GM18498 (cell line): ENCODE data around the gene CPO.
"Not testable (repeated sequence)": the region's sequence is repeated elsewhere in the genome, so short reads cannot be mapped to it uniquely, and the experiment has no call there.

ENCODE experiments used
- ATAC-seq: cut with Tn5 transposase; IDR thresholded peaks from one replicate; pipeline ENCODE4 v1.9.1; 2021; ENCODE audit warnings: mild to moderate bottlenecking, moderate library complexity; ENCODE audit not compliant: unreplicated experiment

Gene CPO

GRCh38 chr2:206939340-206939739, at the start of gene CPO:
Gene CPO (plus strand): TSS chr2:206939518. CDS start chr2:206939600, 82 bp downstream.
- no peak for ATAC-seq

- no peak for ATAC-seq
Measured at GRCh38 chr2:206890179-206890578, 49.1 kb upstream of the CPO start.

- no peak for ATAC-seq
Measured at GRCh38 chr2:206890926-206891325, 48.4 kb upstream of the CPO start.

- peak; percentile 78 for ATAC-seq
Measured at GRCh38 chr2:206915121-206915520, 24.2 kb upstream of the CPO start.

GRCh38 chr2:206918263-206918662, 21.1 kb upstream of the CPO start:
- ATAC-seq = no peak

- no peak for ATAC-seq
Measured at GRCh38 chr2:206920310-206920709, 19.0 kb upstream of the CPO start.

- ATAC-seq = no peak
Measured at GRCh38 chr2:206920951-206921350, 18.4 kb upstream of the CPO start.

- no peak for ATAC-seq
Measured at GRCh38 chr2:206921529-206921928, 17.8 kb upstream of the CPO start.

- ATAC-seq = no peak
Measured at GRCh38 chr2:206935991-206936842, 3.1 kb upstream of the CPO start.

- no peak for ATAC-seq
Measured at GRCh38 chr2:206936843-206937230, 2.5 kb upstream of the CPO start.

GRCh38 chr2:206937555-206937954, 1.8 kb upstream of the CPO start:
- peak; percentile 83 for ATAC-seq

- ATAC-seq = no peak
Measured at GRCh38 chr2:206940546-206940945, 1.2 kb downstream of the CPO start.

- ATAC-seq = no peak
Measured at GRCh38 chr2:206942592-206943478, 3.5 kb downstream of the CPO start.

GRCh38 chr2:206953404-206953803, 14.1 kb downstream of the CPO start:
- ATAC-seq = not testable (repeated sequence)

- no peak for ATAC-seq
Measured at GRCh38 chr2:206955253-206955652, 15.9 kb downstream of the CPO start.

- ATAC-seq = no peak
Measured at GRCh38 chr2:206958261-206958660, 18.9 kb downstream of the CPO start.

- ATAC-seq = no peak
Measured at GRCh38 chr2:206962966-206963365, 23.6 kb downstream of the CPO start.

GRCh38 chr2:206968134-206969086, 29.1 kb downstream of the CPO start:
- no peak for ATAC-seq

GRCh38 chr2:206969192-206969591, 29.9 kb downstream of the CPO start:
- no peak for ATAC-seq

GRCh38 chr2:206970589-206971360, 31.5 kb downstream of the CPO start:
- ATAC-seq = no peak
